Cerebellar nuclear complex (tissue), 1 donor: ENCODE results near the gene TMEM229B.

Experiments used
- DNase-seq, 2 experiments: peaks; one replicate each; lab custom pipeline; 2025; lab: John Stamatoyannopoulos, UW

TMEM229B gene

GRCh38 chr14:67487332-67487731, 1.2 kb downstream of the TMEM229B start:
- DNase-seq = no peak

- DNase-seq = no peak
Observed at GRCh38 chr14:67486890-67487289, 1.6 kb downstream of the TMEM229B start.

- no peak for DNase-seq
Observed at GRCh38 chr14:67485501-67486095, 2.9 kb downstream of the TMEM229B start.

- DNase-seq = no peak
Observed at GRCh38 chr14:67483579-67484285, 4.8 kb downstream of the TMEM229B start.

- no peak for DNase-seq
Observed at GRCh38 chr14:67482231-67483164, 6.0 kb downstream of the TMEM229B start.

- DNase-seq = no peak
Observed at GRCh38 chr14:67480011-67480410, 8.5 kb downstream of the TMEM229B start.

GRCh38 chr14:67478800-67479084, 9.8 kb downstream of the TMEM229B start:
- DNase-seq = no peak

- DNase-seq = no peak
Observed at GRCh38 chr14:67477926-67478799, 10.4 kb downstream of the TMEM229B start.

- no peak for DNase-seq
Observed at GRCh38 chr14:67474366-67474765, 14.2 kb downstream of the TMEM229B start.

- DNase-seq = no peak
Observed at GRCh38 chr14:67473290-67474082, 15.0 kb downstream of the TMEM229B start.

GRCh38 chr14:67472726-67473125, 15.8 kb downstream of the TMEM229B start:
- DNase-seq = no peak

- DNase-seq = no peak
Observed at GRCh38 chr14:67469954-67470353, 18.6 kb downstream of the TMEM229B start.

GRCh38 chr14:67468378-67468730, 20.2 kb downstream of the TMEM229B start:
- DNase-seq = no peak

- DNase-seq = no peak
Observed at GRCh38 chr14:67467134-67467533, 21.4 kb downstream of the TMEM229B start.

- no peak for DNase-seq
Observed at GRCh38 chr14:67464879-67465278, 23.6 kb downstream of the TMEM229B start.

GRCh38 chr14:67464377-67464776, 24.1 kb downstream of the TMEM229B start:
- no peak for DNase-seq

GRCh38 chr14:67463900-67464299, 24.6 kb downstream of the TMEM229B start:
- DNase-seq = no peak

- DNase-seq = no peak
Observed at GRCh38 chr14:67461996-67462395, 26.5 kb downstream of the TMEM229B start.

GRCh38 chr14:67461341-67461985, 27.1 kb downstream of the TMEM229B start:
- peak; percentile 8 to 61 for DNase-seq

- DNase-seq = no peak
Observed at GRCh38 chr14:67459336-67459735, 29.2 kb downstream of the TMEM229B start.

- DNase-seq = peak in 1 of 2 experiments; percentile 62
Observed at GRCh38 chr14:67457782-67458181, 30.7 kb downstream of the TMEM229B start.
